NCI-H2196 (cell line): Measurements from ENCODE around the gene KLK10.

Experiments used
- DNase-seq: peaks from one replicate; lab custom pipeline; 2025; ENCODE audit not compliant: unreplicated experiment; lab: John Stamatoyannopoulos, UW

Gene KLK10

GRCh38 chr19:51019544-51019925 is at the start of gene KLK10:
KLK10 (minus strand) TSS chr19:51019709; CDS start chr19:51019130, 579 bp downstream.
- DNase-seq, result no peak

GRCh38 chr19:51066393-51067186 is 47.1 kb upstream of the KLK10 start:
- DNase-seq, result no peak

GRCh38 chr19:51065221-51065960 is 45.9 kb upstream of the KLK10 start:
- DNase-seq, result no peak

GRCh38 chr19:51064534-51065220 is 45.2 kb upstream of the KLK10 start, which contains the start of gene KLK13:
KLK13 (minus strand) TSS chr19:51065092; CDS start chr19:51065067, 25 bp downstream.
- DNase-seq, result no peak

- no peak for DNase-seq
Measured at GRCh38 chr19:51063664-51064063, 44.2 kb upstream of the KLK10 start.

- DNase-seq, result no peak
Measured at GRCh38 chr19:51060973-51061372, 41.5 kb upstream of the KLK10 start.

- DNase-seq, result no peak
Measured at GRCh38 chr19:51060336-51060735, 40.8 kb upstream of the KLK10 start.

GRCh38 chr19:51059715-51060114 is 40.2 kb upstream of the KLK10 start:
- DNase-seq, result no peak

GRCh38 chr19:51055866-51056265 is 36.4 kb upstream of the KLK10 start:
- DNase-seq, result no peak

GRCh38 chr19:51047031-51047335 is 27.5 kb upstream of the KLK10 start:
- peak; percentile 61 for DNase-seq

GRCh38 chr19:51044327-51044726 is 24.8 kb upstream of the KLK10 start:
- no peak for DNase-seq

GRCh38 chr19:51043497-51043896 is 24.0 kb upstream of the KLK10 start:
- DNase-seq, result no peak

GRCh38 chr19:51040151-51040550 is 20.6 kb upstream of the KLK10 start:
- no peak for DNase-seq

- DNase-seq, result no peak
Measured at GRCh38 chr19:51036519-51036918, 17.0 kb upstream of the KLK10 start.

GRCh38 chr19:51034704-51035103 is 15.2 kb upstream of the KLK10 start, which contains the start of gene KLK12:
KLK12 (minus strand) TSS chr19:51035002; CDS start chr19:51034621, 381 bp downstream.
- DNase-seq, result peak; percentile 53

GRCh38 chr19:51031880-51032225 is 12.3 kb upstream of the KLK10 start:
- DNase-seq, result no peak

GRCh38 chr19:51031220-51031879 is 11.8 kb upstream of the KLK10 start:
- DNase-seq, result no peak

- DNase-seq, result no peak
Measured at GRCh38 chr19:51030631-51031030, 11.1 kb upstream of the KLK10 start.

GRCh38 chr19:51029718-51030117 is 10.2 kb upstream of the KLK10 start:
- DNase-seq, result no peak

GRCh38 chr19:51027873-51028272 is 8.4 kb upstream of the KLK10 start:
- DNase-seq, result no peak

- no peak for DNase-seq
Measured at GRCh38 chr19:51027126-51027806, 7.8 kb upstream of the KLK10 start.
